Nephron (organoid): Measurements from ENCODE around the gene COL15A1.

Experiments used
- H3K27ac Mint-ChIP-seq, 3 experiments: 2 replicates each; pipeline ENCODE4 v1.8.0; 2020; ENCODE audit warnings: mixed read lengths in 3 of 3, mild to moderate bottlenecking in 2 of 3, moderate library complexity in 1 of 3
- H3K27me3 Mint-ChIP-seq: 2 replicates; pipeline ENCODE4 v1.8.0; 2021; ENCODE audit warnings: low read depth, mild to moderate bottlenecking, moderate library complexity, mixed read lengths
- H3K36me3 Mint-ChIP-seq: 2 replicates; pipeline ENCODE4 v1.8.0; 2020; ENCODE audit warnings: low read depth, mixed read lengths
- H3K4me1 Mint-ChIP-seq: 2 replicates; pipeline ENCODE4 v1.8.0; 2020; ENCODE audit warnings: mixed read lengths
- H3K4me3 Mint-ChIP-seq, 3 experiments: 2 replicates each; pipeline ENCODE4 v1.8.0; 2020; ENCODE audit warnings: mild to moderate bottlenecking in 3 of 3, mixed read lengths in 3 of 3, moderate library complexity in 2 of 3
- H3K9me3 Mint-ChIP-seq: 2 replicates; pipeline ENCODE4 v1.8.0; 2020; ENCODE audit warnings: mixed read lengths
- TF ChIP-seq, protein P1 (sequence below), 3 experiments: fragments of 200-600 bp; sonication (generic); IDR thresholded peaks; one replicate each; pipeline ENCODE4 v1.5.0; 2021; ENCODE audit warnings: antibody characterized with exemption in 3 of 3; ENCODE audit not compliant: unreplicated experiment in 3 of 3

Gene COL15A1

GRCh38 chr9:99027443-99027842, 83.7 kb downstream of the COL15A1 start:
- no peak overlapping the region for H3K27ac Mint-ChIP-seq
- peaks cover 18% of the 10 kb centered on the region for H3K4me1 Mint-ChIP-seq
- peaks cover 15% of the 10 kb centered on the region for H3K27me3 Mint-ChIP-seq
- H3K9me3 Mint-ChIP-seq: no peaks in the 10 kb centered on the region
- TF ChIP-seq, protein P1, sequence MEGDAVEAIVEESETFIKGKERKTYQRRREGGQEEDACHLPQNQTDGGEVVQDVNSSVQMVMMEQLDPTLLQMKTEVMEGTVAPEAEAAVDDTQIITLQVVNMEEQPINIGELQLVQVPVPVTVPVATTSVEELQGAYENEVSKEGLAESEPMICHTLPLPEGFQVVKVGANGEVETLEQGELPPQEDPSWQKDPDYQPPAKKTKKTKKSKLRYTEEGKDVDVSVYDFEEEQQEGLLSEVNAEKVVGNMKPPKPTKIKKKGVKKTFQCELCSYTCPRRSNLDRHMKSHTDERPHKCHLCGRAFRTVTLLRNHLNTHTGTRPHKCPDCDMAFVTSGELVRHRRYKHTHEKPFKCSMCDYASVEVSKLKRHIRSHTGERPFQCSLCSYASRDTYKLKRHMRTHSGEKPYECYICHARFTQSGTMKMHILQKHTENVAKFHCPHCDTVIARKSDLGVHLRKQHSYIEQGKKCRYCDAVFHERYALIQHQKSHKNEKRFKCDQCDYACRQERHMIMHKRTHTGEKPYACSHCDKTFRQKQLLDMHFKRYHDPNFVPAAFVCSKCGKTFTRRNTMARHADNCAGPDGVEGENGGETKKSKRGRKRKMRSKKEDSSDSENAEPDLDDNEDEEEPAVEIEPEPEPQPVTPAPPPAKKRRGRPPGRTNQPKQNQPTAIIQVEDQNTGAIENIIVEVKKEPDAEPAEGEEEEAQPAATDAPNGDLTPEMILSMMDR (IDR thresholded peaks at IDR 0.05; ENCODE audit: unreplicated experiment in 3 of 3): no peak
- H3K4me3 Mint-ChIP-seq: no peak overlapping the region
- no peaks in the 10 kb centered on the region for H3K36me3 Mint-ChIP-seq

- Mint-ChIP-seq H3K4me3 (no peak overlapping the region), H3K36me3 (no peaks in the 10 kb centered on the region), H3K27me3 (peaks cover 9% of the 10 kb centered on the region), H3K27ac (no peak overlapping the region), H3K4me1 (peaks cover 5% of the 10 kb centered on the region), H3K9me3 (no peaks in the 10 kb centered on the region)
- TF ChIP-seq, protein P1 (IDR thresholded peaks at IDR 0.05; ENCODE audit: unreplicated experiment in 3 of 3): no peak
These were observed 85.5 kb downstream of the COL15A1 start for GRCh38 chr9:99029083-99029645.

- Mint-ChIP-seq H3K4me3 (no peak overlapping the region), H3K4me1 (peaks cover 5% of the 10 kb centered on the region), H3K27me3 (peaks cover 9% of the 10 kb centered on the region), H3K36me3 (no peaks in the 10 kb centered on the region), H3K9me3 (no peaks in the 10 kb centered on the region), H3K27ac (no peak overlapping the region)
- TF ChIP-seq, protein P1 (IDR thresholded peaks at IDR 0.05; ENCODE audit: unreplicated experiment in 3 of 3): no peak
These were observed 86.4 kb downstream of the COL15A1 start for GRCh38 chr9:99030092-99030511.

- Mint-ChIP-seq H3K27me3 (peaks cover 9% of the 10 kb centered on the region), H3K36me3 (no peaks in the 10 kb centered on the region), H3K27ac (no peak overlapping the region), H3K4me3 (no peak overlapping the region), H3K9me3 (no peaks in the 10 kb centered on the region), H3K4me1 (peaks cover 5% of the 10 kb centered on the region)
- TF ChIP-seq, protein P1 (IDR thresholded peaks at IDR 0.05; ENCODE audit: unreplicated experiment in 3 of 3): no peak
These were observed 87.0 kb downstream of the COL15A1 start for GRCh38 chr9:99030610-99031109.

GRCh38 chr9:99031319-99031718, 87.6 kb downstream of the COL15A1 start:
- TF ChIP-seq, protein P1 (IDR thresholded peaks at IDR 0.05; ENCODE audit: unreplicated experiment in 3 of 3): no peak
- peaks cover 5% of the 10 kb centered on the region for H3K27me3 Mint-ChIP-seq
- H3K4me3 Mint-ChIP-seq: no peak overlapping the region
- no peaks in the 10 kb centered on the region for H3K36me3 Mint-ChIP-seq
- H3K4me1 Mint-ChIP-seq: peaks cover 5% of the 10 kb centered on the region
- no peaks in the 10 kb centered on the region for H3K9me3 Mint-ChIP-seq
- no peak overlapping the region for H3K27ac Mint-ChIP-seq

DNA sequence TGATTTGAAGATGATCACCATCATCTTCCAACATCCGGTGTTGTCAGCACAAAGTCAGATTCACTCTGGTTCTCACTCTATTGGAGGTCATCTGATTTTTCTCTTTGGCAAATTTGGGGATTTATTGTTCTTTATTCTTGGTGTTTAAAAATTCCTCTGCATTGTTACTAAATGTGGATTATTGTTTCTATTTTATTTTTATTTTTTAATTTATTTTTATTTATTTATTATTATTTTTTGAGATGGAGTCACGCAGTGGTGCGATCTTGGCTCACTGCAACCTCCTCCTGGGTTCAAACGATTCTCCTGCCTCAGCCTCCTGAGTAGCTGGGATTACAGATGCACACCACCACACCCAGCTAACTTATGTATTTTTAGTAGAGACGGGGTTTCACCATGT, 88.3 kb downstream of the COL15A1 start:
- Mint-ChIP-seq H3K9me3 (no peaks in the 10 kb centered on the region), H3K4me1 (no peaks in the 10 kb centered on the region), H3K27ac (no peak overlapping the region), H3K4me3 (no peak overlapping the region), H3K36me3 (no peaks in the 10 kb centered on the region), H3K27me3 (peaks cover 4% of the 10 kb centered on the region)
- TF ChIP-seq, protein P1 (IDR thresholded peaks at IDR 0.05; ENCODE audit: unreplicated experiment in 3 of 3): no peak
